ENCODE results near the gene CKAP2L.
A peak's percentile ranks its signal among the peaks of the same experiment; 100 is the strongest.
"Not testable (repeated sequence)": the region's sequence is repeated elsewhere in the genome, so short reads cannot be mapped to it uniquely, and the experiment has no call there.

CKAP2L gene

DNA sequence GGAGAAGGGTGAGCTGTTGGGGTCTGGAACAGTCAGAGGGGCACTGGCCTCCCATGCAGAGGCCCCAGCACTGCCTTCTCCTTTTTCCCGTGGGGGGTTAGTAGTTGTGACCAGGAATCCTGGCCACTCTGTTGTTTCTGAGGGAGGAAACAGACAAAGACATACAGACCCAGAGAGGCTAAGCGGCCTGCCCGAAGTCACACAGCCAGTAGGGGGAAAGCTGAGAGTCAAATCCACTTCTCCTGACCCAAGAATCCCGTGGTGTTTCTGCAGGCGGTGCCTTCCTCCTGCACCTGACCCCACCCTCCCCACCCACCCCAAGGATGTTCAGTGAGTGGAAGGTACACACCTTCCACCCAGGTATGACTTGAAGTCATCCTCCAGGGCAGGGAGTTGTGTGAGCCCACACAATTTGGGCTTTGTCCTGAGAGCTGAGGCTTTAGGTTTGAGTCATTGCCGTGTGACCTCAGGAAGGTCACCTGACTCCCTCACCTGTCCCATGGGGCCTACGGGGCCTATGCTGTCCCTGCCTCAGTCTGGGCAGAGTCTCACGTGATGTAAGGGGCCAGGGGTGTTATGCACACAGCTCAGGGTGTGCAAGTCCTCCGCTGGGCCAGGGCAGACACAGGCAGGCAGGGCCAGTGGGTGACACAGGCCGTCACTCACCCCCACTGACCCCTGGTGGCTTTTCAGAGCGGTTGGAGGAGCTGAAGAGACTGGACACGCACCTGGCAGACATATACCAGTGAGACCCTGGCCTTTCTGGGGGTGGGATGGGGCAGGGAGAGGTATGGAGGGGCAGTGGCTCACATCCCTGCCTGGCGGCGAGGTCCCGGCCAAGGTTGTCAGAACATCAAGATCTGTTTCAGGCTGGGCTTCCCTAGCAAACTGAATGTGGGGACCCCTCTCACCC lies 38.6 kb downstream of the CKAP2L start:
- no peak for DNase-seq (ENCODE audit: low read depth in 2 of 2)

DNA sequence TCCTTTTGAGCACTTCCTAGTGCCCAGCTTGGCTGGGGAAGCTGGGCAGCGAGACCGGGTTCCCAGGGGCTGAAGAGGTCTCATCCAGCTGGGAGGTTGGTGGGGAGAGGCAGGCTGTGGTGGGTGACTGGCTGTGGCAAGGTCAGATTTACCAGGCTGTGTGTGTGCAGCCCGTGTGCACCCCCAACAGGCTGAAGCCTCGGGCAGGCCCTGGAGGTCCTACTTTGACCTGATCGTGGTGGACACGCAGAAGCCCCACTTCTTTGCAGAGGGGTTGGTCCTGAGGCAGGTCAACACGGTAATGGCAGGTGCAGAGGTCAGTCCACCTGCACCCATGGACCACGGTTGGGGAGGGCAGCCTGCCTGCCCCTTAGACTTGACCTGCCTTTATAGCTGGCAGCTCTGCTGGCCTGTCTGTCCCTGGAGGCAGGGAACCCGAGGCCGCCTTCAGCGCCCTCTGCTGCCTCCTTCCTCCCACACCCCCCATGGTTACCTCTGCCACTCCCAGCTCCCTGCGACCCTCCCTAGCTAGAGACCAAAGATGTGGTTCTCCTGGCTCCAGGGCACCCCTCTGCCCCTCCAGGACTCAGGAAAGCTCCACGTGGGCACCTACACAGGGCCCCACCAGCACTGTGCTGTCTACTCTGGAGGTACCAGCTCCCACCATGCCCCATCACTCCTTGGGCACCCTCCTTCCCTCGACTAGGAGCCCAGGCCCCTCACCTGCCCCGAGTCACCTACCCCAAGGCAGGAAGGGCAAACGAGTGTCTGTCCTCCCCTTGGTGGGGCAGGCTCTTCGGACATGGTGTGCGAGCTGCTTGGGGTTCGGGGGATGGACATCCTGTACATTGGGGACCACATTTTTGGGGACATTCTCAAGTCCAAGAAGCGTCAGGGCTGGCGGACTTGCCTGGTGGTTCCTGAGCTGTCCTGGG lies 39.6 kb downstream of the CKAP2L start:
- no peak for DNase-seq (ENCODE audit: low read depth in 2 of 2)

DNA sequence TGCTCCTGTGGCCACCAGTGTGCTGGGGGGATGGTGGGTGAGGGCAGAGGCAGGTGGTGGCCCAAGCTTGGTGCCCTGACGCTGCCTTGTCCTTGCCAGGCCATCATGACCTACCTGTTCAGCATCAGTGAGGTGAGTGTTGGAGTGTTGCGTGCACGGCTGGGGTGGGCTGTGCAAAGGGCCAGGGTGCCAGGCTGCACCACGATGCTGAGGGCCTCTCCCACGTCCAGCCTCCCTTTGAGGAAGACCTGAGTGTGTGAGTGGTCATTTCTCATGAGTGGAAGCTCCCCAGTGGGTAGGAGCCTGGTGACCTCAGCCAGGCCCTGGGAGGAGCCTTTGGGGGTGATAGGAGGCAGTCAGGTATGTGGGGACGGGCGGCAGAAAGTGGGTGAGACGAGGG lies 40.4 kb downstream of the CKAP2L start:
- no peak for DNase-seq (ENCODE audit: low read depth in 2 of 2)

DNA sequence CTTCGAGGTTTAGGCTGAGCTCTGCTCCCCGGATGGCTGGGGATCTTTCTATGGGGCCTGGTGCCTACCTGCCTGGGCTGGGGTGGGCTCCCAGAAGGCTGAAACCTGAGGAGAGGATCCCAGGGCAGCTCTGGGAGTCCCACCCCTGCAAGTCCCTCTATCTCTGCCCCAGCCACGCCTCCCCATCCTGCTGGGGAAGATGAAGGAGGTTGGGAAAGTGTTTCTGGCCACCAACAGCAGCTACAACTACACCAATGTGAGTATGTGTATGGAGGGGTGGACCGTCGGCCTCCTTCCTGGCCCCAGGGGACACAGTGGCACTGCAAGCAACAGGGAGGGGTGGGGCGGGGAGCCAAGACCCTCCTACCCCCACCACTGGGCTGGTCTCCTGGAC lies 40.9 kb downstream of the CKAP2L start:
- DNase-seq (ENCODE audit: low read depth in 2 of 2), result no peak

DNA sequence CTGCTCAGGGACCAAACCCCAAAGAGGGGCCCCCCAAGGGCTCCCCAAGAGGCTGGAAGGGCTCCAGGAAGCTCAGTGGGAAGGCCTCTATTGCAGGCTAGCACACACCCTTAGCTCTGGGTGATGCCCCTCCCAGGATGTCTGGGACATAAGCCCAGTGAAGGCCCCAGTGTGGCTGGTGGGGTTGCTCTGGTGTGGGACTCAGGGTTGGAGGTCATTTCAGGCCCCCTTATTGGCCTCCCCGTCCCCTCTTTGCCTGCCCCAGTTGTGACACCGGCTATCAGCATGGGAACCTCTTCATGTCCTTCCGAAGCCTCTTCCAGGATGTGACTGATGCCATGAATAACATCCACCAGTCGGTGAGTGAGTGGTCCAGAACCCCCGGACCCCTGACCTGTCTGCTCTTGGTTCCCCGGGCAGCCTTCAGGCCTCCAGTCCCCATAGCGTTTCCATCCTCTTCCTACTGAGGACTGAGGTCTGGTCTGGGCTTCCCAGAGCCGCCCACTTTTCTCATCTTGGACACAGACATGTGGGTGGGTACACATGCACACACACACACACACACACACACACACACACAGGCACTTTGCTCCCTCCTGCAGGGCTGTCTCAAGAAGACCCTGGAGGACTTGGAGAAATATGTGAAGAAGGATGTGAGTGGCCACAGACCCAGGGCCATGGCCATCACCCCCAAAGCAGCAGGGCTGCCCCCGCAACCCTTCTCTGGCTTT lies 41.4 kb downstream of the CKAP2L start:
- no peak for DNase-seq (ENCODE audit: low read depth in 2 of 2)

DNA sequence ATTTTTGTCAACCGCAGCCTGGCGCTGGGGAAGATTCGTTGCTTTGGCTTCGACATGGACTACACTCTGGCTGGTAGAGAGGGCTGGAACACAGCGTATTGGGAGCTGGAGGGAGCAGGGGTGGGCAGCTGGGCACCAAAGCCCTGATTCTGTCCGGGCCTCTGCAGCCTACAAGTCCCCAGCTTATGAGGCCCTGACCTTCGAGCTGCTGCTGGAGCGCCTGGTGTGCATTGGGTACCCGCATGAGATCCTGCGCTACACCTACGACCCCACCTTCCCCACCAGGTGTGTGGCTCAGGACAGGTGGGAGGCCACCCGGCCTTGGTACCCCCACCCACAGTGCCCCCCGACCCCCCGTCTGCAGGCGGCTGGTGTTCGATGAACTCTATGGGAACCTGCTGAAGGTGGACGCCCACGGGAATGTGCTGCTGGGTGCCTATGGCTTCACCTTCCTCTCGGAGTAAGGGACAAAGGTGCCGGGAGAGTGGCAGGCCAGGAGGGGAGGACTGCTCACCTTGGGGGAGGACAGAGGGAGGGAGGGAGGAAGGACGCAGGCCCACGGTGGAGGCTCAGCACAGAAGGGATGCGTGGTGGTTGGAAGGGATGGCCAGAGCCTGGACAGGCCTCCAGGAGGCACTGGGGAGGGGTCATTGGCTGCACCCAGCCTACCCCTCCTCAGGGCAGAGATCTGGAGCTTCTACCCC lies 42.4 kb downstream of the CKAP2L start:
- DNase-seq (ENCODE audit: low read depth in 2 of 2), result no peak

DNA sequence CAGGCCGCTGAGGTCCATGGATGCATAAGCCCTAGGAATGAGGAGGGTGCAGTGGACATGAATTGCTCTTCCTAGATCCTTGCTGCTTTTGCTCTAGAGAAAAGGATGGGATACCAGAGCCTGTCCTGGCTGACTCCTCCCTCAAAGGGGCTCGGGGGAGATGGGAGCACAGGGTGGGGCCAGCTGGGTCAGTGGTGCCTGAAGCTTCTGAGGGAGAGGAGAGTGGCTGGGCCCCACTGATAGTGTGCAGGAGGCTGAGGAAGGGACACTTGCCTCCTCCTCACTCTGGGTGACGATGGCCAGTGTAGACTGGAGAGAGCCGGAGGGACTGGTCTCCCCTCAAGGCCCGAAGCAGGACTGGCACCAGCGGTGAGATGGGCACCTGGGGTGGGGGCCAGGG lies 43.6 kb downstream of the CKAP2L start, which contains the start of gene NT5DC4:
Gene NT5DC4, plus strand, starts transcription at position 236 of the 400 bp plus-strand sequence. Its CDS starts 60 bp downstream, at position 296.
- no peak for DNase-seq (ENCODE audit: low read depth in 2 of 2)

DNA sequence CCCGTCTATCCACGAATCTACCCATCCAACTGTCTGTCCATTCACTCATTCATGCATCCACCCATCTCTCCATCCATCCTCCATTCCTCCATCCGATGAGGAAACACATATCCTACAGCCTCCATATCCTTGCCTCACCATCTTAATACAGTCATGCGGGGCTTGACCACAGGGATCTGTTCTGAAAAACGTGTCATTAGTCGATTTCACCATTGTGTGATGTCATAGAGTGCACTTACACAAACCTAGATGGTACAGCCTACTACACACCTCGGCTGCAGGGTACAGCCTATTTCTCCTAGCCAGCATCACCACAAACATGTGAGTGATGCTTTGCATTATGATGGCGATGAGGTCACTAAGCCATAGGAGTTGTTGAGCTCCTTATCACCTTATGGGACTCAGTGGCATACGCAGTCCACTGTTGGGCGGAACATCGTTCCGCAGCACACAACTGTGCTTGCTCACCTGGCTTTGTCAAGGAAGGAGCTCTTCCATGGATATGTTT lies 45.5 kb downstream of the CKAP2L start:
- DNase-seq (ENCODE audit: low read depth in 2 of 2), result no peak

DNA sequence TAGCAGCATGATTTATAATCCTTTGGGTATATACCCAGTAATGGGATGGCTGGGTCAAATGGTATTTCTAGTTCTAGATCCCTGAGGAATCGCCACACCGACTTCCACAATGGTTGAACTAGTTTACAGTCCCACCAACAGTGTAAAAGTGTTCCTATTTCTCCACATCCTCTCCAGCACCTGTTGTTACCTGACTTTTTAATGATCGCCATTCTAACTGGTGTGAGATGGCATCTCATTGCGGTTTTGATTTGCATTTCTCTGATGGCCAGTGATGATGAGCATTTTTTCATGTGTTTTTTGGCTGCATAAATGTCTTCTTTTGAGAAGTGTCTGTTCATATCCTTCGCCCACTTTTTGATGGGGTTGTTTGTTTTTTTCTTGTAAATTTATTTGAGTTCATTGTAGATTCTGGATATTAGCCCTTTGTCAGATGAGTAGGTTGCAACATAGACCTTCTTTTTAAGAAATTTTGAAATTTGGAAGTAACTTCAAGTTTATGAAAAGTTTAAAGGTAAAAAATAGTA lies 47.5 kb downstream of the CKAP2L start:
- DNase-seq (ENCODE audit: low read depth in 2 of 2), result not testable (repeated sequence)

DNA sequence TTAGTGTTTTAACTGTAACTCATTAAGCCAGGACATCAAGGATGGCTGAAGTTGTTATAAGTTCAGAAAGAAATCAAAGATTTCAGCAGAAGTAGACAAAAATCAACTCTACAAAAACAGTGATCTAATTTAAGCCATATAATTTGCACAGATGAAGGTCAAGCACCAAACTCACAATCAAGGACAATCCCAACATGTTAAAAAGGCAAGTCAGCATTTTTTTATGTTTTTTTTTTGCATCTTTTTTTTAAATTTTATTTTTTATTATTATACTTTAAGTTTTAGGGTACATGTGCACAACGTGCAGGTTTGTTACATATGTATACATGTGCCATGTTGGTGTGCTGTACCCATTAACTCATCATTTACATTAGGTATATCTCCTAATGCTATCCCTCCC lies 48.3 kb downstream of the CKAP2L start:
- not testable (repeated sequence) for DNase-seq (ENCODE audit: low read depth in 2 of 2)

DNA sequence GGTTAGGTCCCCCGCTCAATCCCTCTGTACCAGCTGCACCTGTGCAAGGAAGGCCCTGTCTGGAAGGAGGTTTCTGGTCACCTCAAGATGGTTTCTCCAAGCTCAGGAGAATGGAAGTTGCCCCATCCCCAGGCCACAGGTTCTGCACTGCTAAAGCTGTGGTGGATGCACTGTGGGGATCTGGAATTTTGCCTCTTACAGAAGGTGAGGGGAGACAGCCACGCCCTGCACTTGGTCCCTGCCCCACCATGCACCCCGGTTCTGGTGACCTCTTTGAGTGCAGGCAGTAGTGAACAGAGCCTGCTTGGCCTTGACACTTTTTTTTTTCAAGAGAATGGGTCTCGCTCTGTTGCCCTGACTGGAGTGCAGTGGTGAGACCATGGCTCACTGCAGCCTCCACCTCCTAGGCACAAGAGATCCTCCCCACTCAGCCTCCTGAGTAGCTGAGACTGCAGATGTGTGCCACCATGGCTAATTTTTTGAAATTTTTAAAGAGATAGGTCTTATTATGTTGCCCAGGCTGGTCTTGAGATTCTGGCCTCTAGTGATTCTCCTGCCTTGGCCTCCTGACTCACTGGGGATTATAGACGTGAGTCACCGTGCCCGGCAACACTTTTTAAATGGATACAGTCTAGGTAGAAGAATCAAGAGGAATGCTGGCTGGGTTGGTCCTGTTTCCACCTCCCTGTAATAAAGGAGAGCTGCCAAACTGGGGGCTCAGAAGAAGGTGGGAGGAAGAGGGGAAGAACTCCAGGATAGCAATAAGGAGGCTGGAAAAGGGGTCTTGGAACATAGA lies 49.4 kb downstream of the CKAP2L start:
- no peak for DNase-seq (ENCODE audit: low read depth in 2 of 2)

DNA sequence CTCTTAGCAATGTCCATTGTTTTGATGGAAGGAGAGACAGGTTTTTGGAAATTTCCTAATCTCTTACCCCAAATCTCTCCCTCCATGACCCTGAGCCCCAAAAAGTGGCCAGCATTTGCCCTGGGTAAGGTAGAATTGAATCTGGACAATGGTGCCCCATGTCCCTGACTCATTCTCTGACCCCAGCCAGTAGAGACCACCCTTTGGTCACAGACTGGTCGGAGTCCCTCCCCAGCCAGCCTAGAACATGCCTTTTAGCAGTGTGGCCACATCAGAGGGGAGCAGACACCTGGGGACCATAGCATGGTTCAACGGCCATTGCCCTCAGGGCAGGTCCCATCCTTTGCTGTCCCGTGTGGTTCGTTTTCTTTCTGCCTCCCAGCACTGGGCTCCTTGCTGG lies 50.1 kb downstream of the CKAP2L start:
- DNase-seq (ENCODE audit: low read depth in 2 of 2), result no peak

DNA sequence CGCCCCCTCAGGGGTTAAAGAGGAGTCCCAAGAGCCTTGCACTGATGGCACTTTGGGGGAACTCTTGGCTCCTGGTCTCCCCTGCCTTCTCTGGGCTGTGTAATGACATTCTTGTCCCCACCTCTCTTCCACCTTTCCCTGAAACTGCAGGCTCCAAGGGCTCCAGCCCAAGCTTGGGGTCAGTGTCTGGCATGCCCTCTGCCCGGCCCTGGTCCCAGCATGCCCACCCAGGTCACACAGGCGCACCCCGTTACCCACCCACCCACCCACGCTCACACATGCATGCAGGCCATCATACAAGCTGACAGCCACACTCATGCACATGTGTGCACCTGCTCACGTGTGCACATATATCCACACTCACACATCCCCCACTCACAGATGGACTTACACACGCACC lies 50.5 kb downstream of the CKAP2L start:
- no peak for DNase-seq (ENCODE audit: low read depth in 2 of 2)

DNA sequence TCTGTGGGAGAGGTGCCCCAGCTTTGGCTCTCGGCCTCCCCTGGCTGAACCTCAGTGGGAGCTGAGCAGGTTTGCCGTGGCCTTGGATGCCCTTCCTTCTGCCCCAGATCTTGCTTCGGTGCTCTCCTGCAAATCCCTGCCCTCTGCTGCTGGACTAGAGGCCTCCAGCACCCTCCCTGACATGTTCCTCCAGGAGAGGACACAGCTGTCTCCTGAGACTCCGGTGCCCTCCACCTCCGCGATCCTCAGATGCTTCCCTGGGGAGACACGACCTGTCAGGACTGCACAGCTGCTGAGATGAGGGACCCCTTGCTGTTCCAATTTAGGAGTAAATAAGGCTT lies 50.9 kb downstream of the CKAP2L start:
- no peak for DNase-seq (ENCODE audit: low read depth in 2 of 2)

DNA sequence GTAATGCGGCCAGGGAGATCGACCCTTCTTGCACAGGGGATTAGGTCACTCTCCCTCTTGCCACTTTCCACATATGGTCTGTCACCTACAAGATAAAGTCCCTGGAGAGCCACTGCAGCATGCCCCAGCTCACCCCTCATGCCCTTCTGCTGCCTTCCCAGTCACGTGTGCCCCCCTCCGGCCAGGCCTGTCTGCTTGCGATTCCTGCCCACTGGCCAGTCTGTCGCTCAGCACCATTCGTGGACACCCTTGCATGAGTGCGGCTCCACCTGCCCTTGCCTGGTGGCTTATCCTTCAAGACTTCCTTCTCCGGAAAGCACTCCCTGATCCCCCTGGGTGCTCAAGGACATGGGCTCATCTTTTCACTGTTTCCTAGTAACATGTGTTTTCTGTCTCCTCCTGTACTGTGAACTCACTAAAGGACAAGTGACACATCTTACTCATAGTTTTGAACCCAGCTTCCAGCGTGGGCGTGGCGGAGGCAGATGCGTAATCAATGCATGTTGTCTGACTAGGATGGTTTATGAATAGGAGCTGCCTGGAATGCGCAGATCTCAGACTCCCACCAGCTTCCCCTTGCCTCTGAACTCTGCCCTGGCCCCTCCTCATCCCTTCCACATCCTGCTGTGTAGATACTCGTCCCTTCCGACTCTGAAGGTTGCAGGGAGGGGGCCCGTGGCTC lies 51.4 kb downstream of the CKAP2L start:
- DNase-seq (ENCODE audit: low read depth in 2 of 2), result peak; percentile 23 to 32

DNA sequence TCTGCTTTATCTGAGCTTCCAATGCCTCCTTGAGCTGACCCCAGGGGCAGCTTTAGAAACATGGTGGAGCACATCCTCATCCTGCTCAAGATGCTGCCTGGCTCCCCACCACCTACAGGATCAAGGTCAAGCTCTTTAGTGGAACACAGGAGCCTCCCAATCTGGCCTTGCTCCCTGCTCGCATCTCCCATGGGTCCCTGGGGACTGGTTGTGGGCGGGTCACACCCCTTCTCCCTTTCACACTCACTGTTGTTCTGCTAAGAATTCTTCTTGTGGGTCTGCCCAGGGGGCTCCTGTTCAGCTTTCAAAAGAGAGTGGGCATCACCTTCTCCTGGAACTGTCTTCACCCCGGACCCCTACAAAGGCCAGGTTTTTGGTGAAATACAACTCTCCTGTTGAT lies 51.9 kb downstream of the CKAP2L start:
- no peak for DNase-seq (ENCODE audit: low read depth in 2 of 2)

DNA sequence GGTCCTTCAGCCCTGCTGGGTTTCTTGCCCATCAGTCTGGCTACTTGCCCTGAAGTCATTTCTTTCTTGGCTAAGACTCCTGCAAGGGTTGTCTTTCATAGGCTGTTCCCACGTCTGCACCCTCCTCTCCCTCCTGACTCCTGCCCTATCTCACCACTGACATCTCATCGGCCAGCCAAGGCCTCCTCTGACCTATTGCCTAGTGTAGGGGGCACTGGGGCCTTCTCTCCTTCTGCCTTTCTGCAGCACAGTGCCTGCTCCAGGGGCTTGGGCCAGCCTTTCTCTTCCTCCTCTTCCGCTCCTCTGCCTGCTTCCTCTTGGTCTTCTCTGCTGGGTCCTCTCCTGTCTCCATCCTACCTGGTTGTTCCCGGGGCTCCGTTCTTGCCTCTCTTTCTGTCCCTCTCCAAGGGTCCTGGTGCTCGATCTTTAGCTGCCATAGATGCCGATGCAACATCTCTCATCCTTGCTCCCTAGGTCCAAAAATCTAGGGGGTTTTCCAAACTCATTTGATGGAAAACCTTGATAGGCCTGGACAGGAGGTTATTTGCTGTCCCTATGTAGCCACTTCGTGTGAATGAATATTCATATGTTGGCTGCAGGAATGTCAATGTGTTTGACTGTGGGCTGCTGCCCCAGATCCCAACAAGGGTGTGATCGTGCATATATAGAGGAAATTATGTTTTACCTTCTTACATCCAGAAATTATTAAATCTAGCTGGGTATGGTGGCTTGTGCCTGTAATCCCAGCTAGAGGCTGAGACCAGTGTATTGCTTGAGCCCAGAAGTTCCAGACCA lies 53.3 kb downstream of the CKAP2L start:
- no peak for DNase-seq (ENCODE audit: low read depth in 2 of 2)

DNA sequence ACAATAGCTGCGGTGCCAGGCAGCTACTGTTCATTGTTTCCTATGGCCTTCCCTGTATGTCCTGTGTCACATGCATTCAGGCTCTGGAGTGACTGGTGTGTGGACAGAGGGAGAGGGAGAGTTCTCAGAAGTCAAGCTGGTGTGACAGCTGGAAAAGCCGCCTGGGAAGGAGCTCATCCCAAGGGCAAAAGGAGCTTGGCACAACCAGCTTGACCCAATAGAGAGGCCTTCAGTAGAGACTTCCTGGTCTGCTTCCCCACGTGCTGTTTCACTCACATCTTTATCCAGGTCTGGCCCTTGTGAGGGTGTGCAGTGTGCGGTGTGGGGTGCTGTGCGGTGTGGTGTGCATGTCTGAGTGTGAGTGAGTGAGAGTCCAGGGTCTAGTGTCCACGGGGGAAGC lies 54.7 kb downstream of the CKAP2L start:
- no peak for DNase-seq (ENCODE audit: low read depth in 2 of 2)

DNA sequence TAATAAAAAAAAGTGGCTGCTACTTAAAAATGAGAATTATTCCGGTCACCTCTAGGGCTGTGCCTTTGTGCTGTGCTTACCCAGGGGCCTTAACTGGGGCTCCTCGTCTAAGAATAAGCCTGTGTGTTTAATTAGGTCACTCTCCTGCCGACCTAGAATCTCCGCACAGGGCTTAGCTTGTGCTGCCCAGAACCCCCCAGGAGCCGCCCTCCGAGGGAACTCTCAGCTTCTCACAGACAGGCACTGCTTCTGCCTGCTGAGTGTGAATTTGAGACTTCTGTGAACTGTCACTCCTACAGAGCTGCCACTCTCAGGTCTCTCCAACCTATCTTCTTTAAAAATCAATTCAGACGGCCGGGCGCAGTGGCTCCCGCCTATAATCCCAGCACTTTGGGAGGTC lies 55.4 kb downstream of the CKAP2L start:
- DNase-seq (ENCODE audit: low read depth in 2 of 2), result no peak
